Kidney (tissue), 14 donors: ENCODE results near the gene SLFN11. TPM values are rescaled to one million over a fixed set of nuclear protein-coding genes. Genes with fewer than 3 reads are reported as not detected.
A peak's percentile ranks its signal among the peaks of the same experiment; 100 is the strongest.

ENCODE experiments used
- DNase-seq, 5 donors: peaks; one replicate each; pipeline ENCODE4 v3.0.0-alpha.2; 2013 to 2020
- FAIRE-seq: peaks from 2 replicates; lab custom pipeline; 2012; peaks lifted over from hg19 to GRCh38; lab: Jason Lieb, UNC
- H3K27ac ChIP-seq, 2 donors: one replicate each; pipeline ENCODE4 v1.7.0; 2013; ENCODE audit warnings: low read depth in 2 of 2, low read length in 2 of 2, inconsistent platforms in 1 of 2
- H3K27me3 ChIP-seq: one replicate; pipeline ENCODE4 v1.7.1; 2013; ENCODE audit warnings: low read length, inconsistent platforms; ENCODE audit not compliant: control insufficient read depth, insufficient read depth
- H3K36me3 ChIP-seq, 3 donors: one replicate each; pipeline versions ENCODE4 v1.7.0 to v1.7.1; 2013; ENCODE audit warnings: low read length in 3 of 3, control low read depth in 1 of 3, inconsistent platforms in 1 of 3; ENCODE audit not compliant: insufficient read depth in 3 of 3, control insufficient read depth in 2 of 3
- H3K4me1 ChIP-seq, 3 donors: one replicate each; pipeline versions ENCODE4 v1.7.0 to v1.7.1; 2013; ENCODE audit warnings: low read length in 3 of 3, inconsistent platforms in 1 of 3, low read depth in 1 of 3; ENCODE audit not compliant: control insufficient read depth in 2 of 3, insufficient read depth in 2 of 3
- H3K4me3 ChIP-seq, 3 donors: one replicate each; pipeline versions ENCODE4 v1.7.0 to v1.8.1; 2013; ENCODE audit warnings: low read length in 3 of 3, control low read depth in 1 of 3, inconsistent platforms in 1 of 3
- H3K9ac ChIP-seq, 3 donors: one replicate each; pipeline versions ENCODE4 v1.7.0 to v1.7.1; 2013; ENCODE audit warnings: low read length in 3 of 3, control low read depth in 1 of 3, inconsistent platforms in 1 of 3
- H3K9me3 ChIP-seq, 3 donors: one replicate each; pipeline versions ENCODE4 v1.7.0 to v1.7.1; 2013; ENCODE audit warnings: low read length in 3 of 3, control low read depth in 1 of 3, inconsistent platforms in 1 of 3; ENCODE audit not compliant: control insufficient read depth in 2 of 3, insufficient read depth in 1 of 3
- intact Hi-C: fragments of 100-400 bp; cut with DNase I; formaldehyde crosslinking; loops from one replicate; pipeline ENCODE4 v1.11.1; 2022
- polyA plus RNA-seq: library from polyadenylated mRNA; stranded (reverse); fragments of 350-450 nt; fragmentation: Illumina TruSeq; extraction: RNeasy Lipid Tissue Mini Kit (QIAGEN cat#74804); gene quantifications from one replicate; pipeline ENCODE4 v1.2.3, GENCODE V29; 2014; ENCODE audit warnings: low read depth, low replicate concordance; ENCODE audit not compliant: insufficient read depth
- total RNA-seq: library from RNA; stranded (reverse); fragmentation: NEBNext Ultra II Directional; extraction: Animal tissue kit (Norgen Biotek cat#: 25700); gene quantifications from one replicate; pipeline ENCODE4 v1.2.1, GENCODE V29; 2021
- TF ChIP-seq, protein P1 (sequence below): IDR thresholded peaks from 3 replicates; pipeline ENCODE4 v1.5.1; 2012; ENCODE audit warnings: mild to moderate bottlenecking, moderate library complexity, borderline replicate concordance; ENCODE audit not compliant: insufficient read depth; ENCODE audit errors: extremely low read depth
- donor health status: control.
- donor health status: control.
- donor health status: control.
- donor health status: control.
- donor health status: control.
- donor health status: DM: yes; HTN: yes; CAD: no.
- donor health status: Normal renal cell carcinoma (clear cell type).

The SLFN11 gene
- total and polyA plus RNA-seq, 2 donors from 2014 or later: 4.0 to 31.9 TPM

DNA sequence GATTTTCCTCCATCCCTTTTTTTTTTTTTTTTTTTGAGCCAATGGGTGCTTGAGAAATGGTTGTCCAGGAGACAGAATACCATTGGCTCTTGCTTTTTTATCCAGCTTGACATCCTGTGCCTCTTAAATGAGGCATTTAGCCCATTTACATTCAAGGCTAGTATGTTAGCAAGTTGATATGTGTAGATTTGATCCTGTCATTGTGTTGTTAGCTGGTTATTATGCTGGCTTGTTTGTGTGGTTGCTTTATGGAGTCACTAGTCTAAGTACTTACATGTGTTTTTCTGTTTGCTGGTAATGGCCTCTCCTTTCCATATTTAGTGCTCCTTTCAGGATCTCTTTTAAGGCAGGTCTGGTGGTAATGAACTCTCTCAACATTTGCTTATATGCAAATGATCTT is 14.1 kb upstream of the SLFN11 start:
- intact Hi-C loops: no loop called here
- Histone ChIP-seq H3K9me3 (no peaks in the 10 kb centered on the region), H3K4me3 (no peak overlapping the region), H3K27ac (no peak overlapping the region), H3K4me1 (no peaks in the 10 kb centered on the region), H3K9ac (no peak overlapping the region), H3K36me3 (no peaks in the 10 kb centered on the region), H3K27me3 (no peaks in the 10 kb centered on the region)
- TF ChIP-seq, protein P1, sequence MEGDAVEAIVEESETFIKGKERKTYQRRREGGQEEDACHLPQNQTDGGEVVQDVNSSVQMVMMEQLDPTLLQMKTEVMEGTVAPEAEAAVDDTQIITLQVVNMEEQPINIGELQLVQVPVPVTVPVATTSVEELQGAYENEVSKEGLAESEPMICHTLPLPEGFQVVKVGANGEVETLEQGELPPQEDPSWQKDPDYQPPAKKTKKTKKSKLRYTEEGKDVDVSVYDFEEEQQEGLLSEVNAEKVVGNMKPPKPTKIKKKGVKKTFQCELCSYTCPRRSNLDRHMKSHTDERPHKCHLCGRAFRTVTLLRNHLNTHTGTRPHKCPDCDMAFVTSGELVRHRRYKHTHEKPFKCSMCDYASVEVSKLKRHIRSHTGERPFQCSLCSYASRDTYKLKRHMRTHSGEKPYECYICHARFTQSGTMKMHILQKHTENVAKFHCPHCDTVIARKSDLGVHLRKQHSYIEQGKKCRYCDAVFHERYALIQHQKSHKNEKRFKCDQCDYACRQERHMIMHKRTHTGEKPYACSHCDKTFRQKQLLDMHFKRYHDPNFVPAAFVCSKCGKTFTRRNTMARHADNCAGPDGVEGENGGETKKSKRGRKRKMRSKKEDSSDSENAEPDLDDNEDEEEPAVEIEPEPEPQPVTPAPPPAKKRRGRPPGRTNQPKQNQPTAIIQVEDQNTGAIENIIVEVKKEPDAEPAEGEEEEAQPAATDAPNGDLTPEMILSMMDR: no peak
- DNase-seq (no peak), FAIRE-seq (no peak)

DNA sequence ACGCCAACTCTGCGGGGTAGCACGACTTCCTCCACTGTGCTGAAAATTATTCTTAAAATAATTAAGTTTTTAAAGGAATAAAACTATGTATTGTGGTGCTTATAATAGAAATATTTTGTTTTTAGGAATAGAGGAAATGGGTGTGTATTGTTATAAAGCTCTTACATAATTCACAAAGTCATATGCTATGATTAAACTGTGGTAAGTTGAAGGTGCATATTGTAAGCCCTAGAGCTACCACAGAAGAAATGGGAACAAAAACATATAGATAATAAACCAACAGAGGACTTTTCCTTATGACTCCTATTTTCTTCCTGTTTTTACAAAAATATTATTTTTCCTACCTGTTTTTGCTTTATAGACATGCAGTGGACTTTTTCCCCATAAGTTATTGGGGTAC is 4.3 kb upstream of the SLFN11 start:
- Histone ChIP-seq H3K9me3 (no peaks in the 10 kb centered on the region), H3K4me3 (no peak overlapping the region), H3K27ac (no peak overlapping the region), H3K4me1 (peaks cover 0 to 2% (median 0%) of the 10 kb centered on the region in 3 donors), H3K9ac (no peak overlapping the region), H3K36me3 (no peaks in the 10 kb centered on the region), H3K27me3 (peaks cover 21% of the 10 kb centered on the region)
- intact Hi-C loops: no loop called here
- FAIRE-seq (no peak), DNase-seq (no peak)
- TF ChIP-seq, protein P1: no peak

DNA sequence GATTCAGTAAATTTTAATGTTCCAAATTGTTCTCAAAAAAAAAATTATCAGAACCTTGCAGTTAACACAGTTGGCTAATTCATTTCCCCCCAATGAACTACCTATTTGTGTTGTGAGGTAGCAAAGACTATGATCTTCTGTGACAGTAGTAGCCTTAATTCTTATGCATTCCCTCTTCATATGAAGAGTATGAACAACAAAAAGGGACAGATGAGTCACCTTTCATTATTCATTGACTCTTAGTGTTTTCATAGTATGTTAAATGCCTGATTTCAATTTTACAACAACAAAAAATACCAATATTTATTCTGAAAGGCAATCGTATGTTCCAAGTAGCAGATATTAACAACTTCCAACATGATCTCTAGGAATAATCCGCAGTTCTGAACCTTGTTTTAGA is 3.6 kb upstream of the SLFN11 start:
- FAIRE-seq: no peak
- Histone ChIP-seq H3K9ac (no peak overlapping the region), H3K27me3 (peaks cover 25% of the 10 kb centered on the region), H3K4me1 (peaks cover 0 to 2% (median 0%) of the 10 kb centered on the region in 3 donors), H3K9me3 (no peaks in the 10 kb centered on the region), H3K36me3 (no peaks in the 10 kb centered on the region), H3K27ac (no peak overlapping the region), H3K4me3 (no peak overlapping the region)
- DNase-seq: no peak
- TF ChIP-seq, protein P1: no peak
- intact Hi-C loops: no loop called here

DNA sequence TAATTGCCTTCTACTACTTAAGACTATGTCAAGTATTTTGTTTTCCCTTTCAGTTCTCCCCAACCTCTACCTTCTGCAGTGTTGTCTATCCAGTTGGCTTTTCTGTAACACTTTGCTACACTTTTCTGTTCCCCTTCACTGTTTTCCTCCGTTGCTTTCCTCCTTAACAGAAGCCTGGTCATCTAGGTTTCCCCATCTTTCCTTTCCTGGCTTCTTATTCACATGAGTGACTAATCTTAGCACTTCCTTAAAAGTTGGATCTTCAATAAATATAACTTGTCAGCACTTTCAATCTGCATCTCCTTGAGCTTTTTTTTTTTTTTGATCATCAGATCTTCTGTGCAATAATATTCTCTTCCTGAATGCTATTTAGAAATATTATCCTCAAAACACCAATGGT is 2.8 kb upstream of the SLFN11 start:
- intact Hi-C loops: no loop called here
- H3K27me3 ChIP-seq: peaks cover 33% of the 10 kb centered on the region
- FAIRE-seq (no peak), DNase-seq (no peak)
- H3K9me3 ChIP-seq: peaks cover 0 to 4% (median 0%) of the 10 kb centered on the region in 3 donors
- H3K27ac ChIP-seq: no peak overlapping the region
- TF ChIP-seq, protein P1: no peak
- peak overlapping the region in 1 of 3 donors; percentile 26 for H3K9ac ChIP-seq
- peaks cover 0 to 2% (median 0%) of the 10 kb centered on the region in 3 donors for H3K4me1 ChIP-seq
- H3K36me3 ChIP-seq: no peaks in the 10 kb centered on the region
- no peak overlapping the region for H3K4me3 ChIP-seq
